HEK293 (cell line): ENCODE results near the gene UPK1A.
A peak's percentile ranks its signal among the peaks of the same experiment; 100 is the strongest.

Experiments
- BCL11B ChIP-seq: fragments of 450-650 bp; formaldehyde crosslinking; IDR thresholded peaks from 2 replicates; pipeline ENCODE4 v1.5.1; 2016; ENCODE audit warnings: low read depth, missing biosample characterization, missing genetic modification characterization
- HOXD13 ChIP-seq: sonication (generic); formaldehyde crosslinking; IDR thresholded peaks from 2 replicates; pipeline ENCODE4 v1.8.0; 2022; ENCODE audit warnings: missing genetic modification reagents, borderline replicate concordance
- IKZF3 ChIP-seq: fragments of 450-650 bp; IDR thresholded peaks from 2 replicates; pipeline ENCODE4 v1.5.0; 2018; ENCODE audit warnings: missing biosample characterization, mild to moderate bottlenecking, missing genetic modification characterization, moderate library complexity
- KLF10 ChIP-seq: fragments of 450-650 bp; IDR thresholded peaks from 2 replicates; pipeline ENCODE4 v1.5.1; 2018; ENCODE audit warnings: missing biosample characterization, mild to moderate bottlenecking, missing genetic modification characterization
- KLF7 ChIP-seq: fragments of 450-650 bp; formaldehyde crosslinking; IDR thresholded peaks from 2 replicates; pipeline ENCODE4 v1.5.1; 2016; ENCODE audit warnings: missing biosample characterization, missing genetic modification characterization, borderline replicate concordance
- MEIS1 ChIP-seq: sonication (generic); formaldehyde crosslinking; IDR thresholded peaks from 2 replicates; pipeline ENCODE4 v1.8.1; 2022; ENCODE audit warnings: missing genetic modification reagents, mild to moderate bottlenecking, borderline replicate concordance
- OSR2 ChIP-seq: fragments of 450-650 bp; formaldehyde crosslinking; IDR thresholded peaks from 2 replicates; pipeline ENCODE4 v1.5.1; 2016; ENCODE audit warnings: missing biosample characterization, missing genetic modification characterization
- PRDM1 ChIP-seq: fragments of 450-650 bp; formaldehyde crosslinking; IDR thresholded peaks from 2 replicates; pipeline ENCODE4; 2016; ENCODE audit warnings: missing biosample characterization, missing genetic modification characterization
- SP7 ChIP-seq: fragments of 450-650 bp; formaldehyde crosslinking; IDR thresholded peaks from 2 replicates; pipeline ENCODE4 v1.5.1; 2016; ENCODE audit warnings: missing biosample characterization, missing genetic modification characterization
- YY2 ChIP-seq: fragments of 450-650 bp; formaldehyde crosslinking; IDR thresholded peaks from 2 replicates; pipeline ENCODE4 v1.5.1; 2016; ENCODE audit warnings: missing biosample characterization, missing genetic modification characterization
- ZFHX2 ChIP-seq: fragments of 450-650 bp; formaldehyde crosslinking; conservative IDR thresholded peaks from 2 replicates; pipeline ENCODE4 v1.5.1; 2016; ENCODE audit warnings: missing biosample characterization, missing genetic modification characterization
- ZFP41 ChIP-seq: fragments of 450-650 bp; formaldehyde crosslinking; IDR thresholded peaks from 2 replicates; pipeline ENCODE4 v1.5.1; 2016; ENCODE audit warnings: missing biosample characterization, missing genetic modification characterization, borderline replicate concordance
- ZNF175 ChIP-seq: fragments of 450-650 bp; formaldehyde crosslinking; IDR thresholded peaks from 2 replicates; pipeline ENCODE4 v1.5.1; 2016; ENCODE audit warnings: missing biosample characterization, missing genetic modification characterization
- ZNF202 ChIP-seq: fragments of 450-650 bp; formaldehyde crosslinking; IDR thresholded peaks from 2 replicates; pipeline ENCODE4 v1.5.1; 2016; ENCODE audit warnings: missing biosample characterization, missing genetic modification characterization, borderline replicate concordance
- ZNF366 ChIP-seq: fragments of 450-650 bp; formaldehyde crosslinking; conservative IDR thresholded peaks from 2 replicates; pipeline ENCODE4 v1.5.1; 2016; ENCODE audit warnings: missing biosample characterization, missing genetic modification characterization
- ZNF48 ChIP-seq: fragments of 450-650 bp; formaldehyde crosslinking; IDR thresholded peaks from 2 replicates; pipeline ENCODE4 v1.5.1; 2016; ENCODE audit warnings: missing biosample characterization, missing genetic modification characterization
- ZNF510 ChIP-seq: fragments of 450-650 bp; formaldehyde crosslinking; IDR thresholded peaks from 2 replicates; pipeline ENCODE4 v1.5.1; 2018; ENCODE audit warnings: mild to moderate bottlenecking, missing genetic modification characterization, missing biosample characterization; ENCODE audit not compliant: insufficient replicate concordance
- ZNF555 ChIP-seq: fragments of 450-650 bp; formaldehyde crosslinking; conservative IDR thresholded peaks from 2 replicates; pipeline ENCODE4 v1.5.1; 2017; ENCODE audit warnings: missing biosample characterization, mild to moderate bottlenecking, missing genetic modification characterization, inconsistent platforms
- ZNF561 ChIP-seq: fragments of 450-650 bp; IDR thresholded peaks from 2 replicates; pipeline ENCODE4 v1.5.1; 2018; ENCODE audit warnings: missing biosample characterization, missing genetic modification characterization, borderline replicate concordance
- ZNF623 ChIP-seq: fragments of 450-650 bp; formaldehyde crosslinking; IDR thresholded peaks from 2 replicates; pipeline ENCODE4 v1.5.1; 2016; ENCODE audit warnings: missing biosample characterization, missing genetic modification characterization
- ZNF629 ChIP-seq: fragments of 450-650 bp; formaldehyde crosslinking; IDR thresholded peaks from 2 replicates; pipeline ENCODE4 v1.5.1; 2017; ENCODE audit warnings: missing biosample characterization, missing genetic modification characterization
- ZNF658 ChIP-seq: fragments of 450-650 bp; formaldehyde crosslinking; IDR thresholded peaks from 2 replicates; pipeline ENCODE4; 2016; ENCODE audit warnings: missing biosample characterization, missing genetic modification characterization
- ZNF707 ChIP-seq: fragments of 450-650 bp; formaldehyde crosslinking; IDR thresholded peaks from 2 replicates; pipeline ENCODE4 v1.5.1; 2016; ENCODE audit warnings: missing biosample characterization, missing genetic modification characterization
- ZSCAN16 ChIP-seq: fragments of 450-650 bp; formaldehyde crosslinking; IDR thresholded peaks from 2 replicates; pipeline ENCODE4 v1.5.1; 2016; ENCODE audit warnings: missing biosample characterization, missing genetic modification characterization
- TF ChIP-seq, protein P1 (sequence below): fragments of 450-650 bp; formaldehyde crosslinking; IDR thresholded peaks from 2 replicates; pipeline ENCODE4 v1.5.1; 2016; ENCODE audit warnings: missing biosample characterization, missing genetic modification characterization, borderline replicate concordance
- TF ChIP-seq, protein P2 (sequence below): fragments of 450-650 bp; formaldehyde crosslinking; IDR thresholded peaks from 2 replicates; pipeline ENCODE4 v1.5.1; 2016; ENCODE audit warnings: missing biosample characterization, missing genetic modification characterization
- TF ChIP-seq, protein P3 (sequence below): fragments of 450-650 bp; formaldehyde crosslinking; IDR thresholded peaks from 2 replicates; pipeline ENCODE4 v1.5.1; 2016; ENCODE audit warnings: missing biosample characterization, missing genetic modification characterization
- TF ChIP-seq, protein P4 (sequence below): fragments of 450-650 bp; formaldehyde crosslinking; IDR thresholded peaks from 2 replicates; pipeline ENCODE4 v1.5.1; 2016; ENCODE audit warnings: missing biosample characterization, missing genetic modification characterization

UPK1A gene

DNA sequence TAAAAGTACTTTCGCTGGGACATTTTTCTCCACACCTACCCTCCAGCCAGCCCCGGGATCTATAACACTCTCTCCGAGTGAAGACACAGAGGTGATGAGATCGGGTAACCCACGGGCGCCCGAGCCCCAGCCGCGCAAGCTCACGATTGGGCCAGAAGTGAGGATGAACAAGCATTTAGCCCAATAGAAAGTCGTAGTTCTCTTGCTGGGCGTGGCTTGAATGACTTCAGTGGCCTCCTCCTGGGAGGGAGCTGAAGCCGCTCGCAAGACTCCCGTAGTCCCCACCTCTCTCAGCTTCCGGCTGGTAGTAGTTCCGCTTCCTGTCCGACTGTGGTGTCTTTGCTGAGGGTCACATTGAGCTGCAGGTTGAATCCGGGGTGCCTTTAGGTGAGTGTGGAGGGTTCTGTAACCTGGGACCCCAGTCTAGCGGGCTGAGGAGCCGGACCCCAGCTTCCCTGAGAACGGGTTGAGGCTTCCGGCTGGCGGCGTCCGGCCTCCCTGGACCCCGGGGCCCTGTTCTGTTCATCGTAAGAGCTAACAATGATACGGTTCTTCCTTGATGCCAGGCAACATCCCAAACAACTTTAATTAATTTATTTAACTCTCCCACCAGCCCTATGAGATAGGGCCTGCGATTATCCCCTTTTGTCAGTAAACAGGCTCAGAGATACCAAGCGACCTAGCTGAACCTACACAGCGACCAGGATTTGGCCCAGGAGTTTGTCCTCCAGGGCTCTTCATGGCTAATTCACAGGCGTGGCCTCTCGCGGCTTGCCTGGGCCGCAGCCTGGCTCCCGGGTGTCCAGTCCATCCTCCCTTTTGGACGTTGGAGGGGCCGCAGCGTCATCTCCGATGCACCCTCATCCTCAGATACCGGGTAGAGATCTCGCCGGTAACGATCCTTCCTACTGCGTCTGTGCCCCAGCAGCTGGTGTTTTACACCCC, 18.0 kb upstream of the UPK1A start, which contains the start of gene COX6B1 (continued):
- TF ChIP-seq ZNF510 (tag by site-specific recombination) = no peak
- peak; percentile 63 for TF ChIP-seq ZNF629 (tag by site-specific recombination)
- no peak for TF ChIP-seq HOXD13 (CRISPR knock-in tag)
- TF ChIP-seq ZFP41 (tag by site-specific recombination) = no peak
- TF ChIP-seq KLF10 = peak; percentile 63; the same call in 1 of the 2 replicates
- TF ChIP-seq SP7 (tag by site-specific recombination) = peak; percentile 23
- TF ChIP-seq OSR2 (tag by site-specific recombination) = peak; percentile 44; the same call in 1 of the 2 replicates
- TF ChIP-seq KLF7 (tag by site-specific recombination) = no peak
- TF ChIP-seq, protein P1, sequence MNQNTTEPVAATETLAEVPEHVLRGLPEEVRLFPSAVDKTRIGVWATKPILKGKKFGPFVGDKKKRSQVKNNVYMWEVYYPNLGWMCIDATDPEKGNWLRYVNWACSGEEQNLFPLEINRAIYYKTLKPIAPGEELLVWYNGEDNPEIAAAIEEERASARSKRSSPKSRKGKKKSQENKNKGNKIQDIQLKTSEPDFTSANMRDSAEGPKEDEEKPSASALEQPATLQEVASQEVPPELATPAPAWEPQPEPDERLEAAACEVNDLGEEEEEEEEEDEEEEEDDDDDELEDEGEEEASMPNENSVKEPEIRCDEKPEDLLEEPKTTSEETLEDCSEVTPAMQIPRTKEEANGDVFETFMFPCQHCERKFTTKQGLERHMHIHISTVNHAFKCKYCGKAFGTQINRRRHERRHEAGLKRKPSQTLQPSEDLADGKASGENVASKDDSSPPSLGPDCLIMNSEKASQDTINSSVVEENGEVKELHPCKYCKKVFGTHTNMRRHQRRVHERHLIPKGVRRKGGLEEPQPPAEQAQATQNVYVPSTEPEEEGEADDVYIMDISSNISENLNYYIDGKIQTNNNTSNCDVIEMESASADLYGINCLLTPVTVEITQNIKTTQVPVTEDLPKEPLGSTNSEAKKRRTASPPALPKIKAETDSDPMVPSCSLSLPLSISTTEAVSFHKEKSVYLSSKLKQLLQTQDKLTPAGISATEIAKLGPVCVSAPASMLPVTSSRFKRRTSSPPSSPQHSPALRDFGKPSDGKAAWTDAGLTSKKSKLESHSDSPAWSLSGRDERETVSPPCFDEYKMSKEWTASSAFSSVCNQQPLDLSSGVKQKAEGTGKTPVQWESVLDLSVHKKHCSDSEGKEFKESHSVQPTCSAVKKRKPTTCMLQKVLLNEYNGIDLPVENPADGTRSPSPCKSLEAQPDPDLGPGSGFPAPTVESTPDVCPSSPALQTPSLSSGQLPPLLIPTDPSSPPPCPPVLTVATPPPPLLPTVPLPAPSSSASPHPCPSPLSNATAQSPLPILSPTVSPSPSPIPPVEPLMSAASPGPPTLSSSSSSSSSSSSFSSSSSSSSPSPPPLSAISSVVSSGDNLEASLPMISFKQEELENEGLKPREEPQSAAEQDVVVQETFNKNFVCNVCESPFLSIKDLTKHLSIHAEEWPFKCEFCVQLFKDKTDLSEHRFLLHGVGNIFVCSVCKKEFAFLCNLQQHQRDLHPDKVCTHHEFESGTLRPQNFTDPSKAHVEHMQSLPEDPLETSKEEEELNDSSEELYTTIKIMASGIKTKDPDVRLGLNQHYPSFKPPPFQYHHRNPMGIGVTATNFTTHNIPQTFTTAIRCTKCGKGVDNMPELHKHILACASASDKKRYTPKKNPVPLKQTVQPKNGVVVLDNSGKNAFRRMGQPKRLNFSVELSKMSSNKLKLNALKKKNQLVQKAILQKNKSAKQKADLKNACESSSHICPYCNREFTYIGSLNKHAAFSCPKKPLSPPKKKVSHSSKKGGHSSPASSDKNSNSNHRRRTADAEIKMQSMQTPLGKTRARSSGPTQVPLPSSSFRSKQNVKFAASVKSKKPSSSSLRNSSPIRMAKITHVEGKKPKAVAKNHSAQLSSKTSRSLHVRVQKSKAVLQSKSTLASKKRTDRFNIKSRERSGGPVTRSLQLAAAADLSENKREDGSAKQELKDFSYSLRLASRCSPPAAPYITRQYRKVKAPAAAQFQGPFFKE (tag by site-specific recombination) = no peak
- no peak for TF ChIP-seq ZFHX2
- TF ChIP-seq, protein P2, sequence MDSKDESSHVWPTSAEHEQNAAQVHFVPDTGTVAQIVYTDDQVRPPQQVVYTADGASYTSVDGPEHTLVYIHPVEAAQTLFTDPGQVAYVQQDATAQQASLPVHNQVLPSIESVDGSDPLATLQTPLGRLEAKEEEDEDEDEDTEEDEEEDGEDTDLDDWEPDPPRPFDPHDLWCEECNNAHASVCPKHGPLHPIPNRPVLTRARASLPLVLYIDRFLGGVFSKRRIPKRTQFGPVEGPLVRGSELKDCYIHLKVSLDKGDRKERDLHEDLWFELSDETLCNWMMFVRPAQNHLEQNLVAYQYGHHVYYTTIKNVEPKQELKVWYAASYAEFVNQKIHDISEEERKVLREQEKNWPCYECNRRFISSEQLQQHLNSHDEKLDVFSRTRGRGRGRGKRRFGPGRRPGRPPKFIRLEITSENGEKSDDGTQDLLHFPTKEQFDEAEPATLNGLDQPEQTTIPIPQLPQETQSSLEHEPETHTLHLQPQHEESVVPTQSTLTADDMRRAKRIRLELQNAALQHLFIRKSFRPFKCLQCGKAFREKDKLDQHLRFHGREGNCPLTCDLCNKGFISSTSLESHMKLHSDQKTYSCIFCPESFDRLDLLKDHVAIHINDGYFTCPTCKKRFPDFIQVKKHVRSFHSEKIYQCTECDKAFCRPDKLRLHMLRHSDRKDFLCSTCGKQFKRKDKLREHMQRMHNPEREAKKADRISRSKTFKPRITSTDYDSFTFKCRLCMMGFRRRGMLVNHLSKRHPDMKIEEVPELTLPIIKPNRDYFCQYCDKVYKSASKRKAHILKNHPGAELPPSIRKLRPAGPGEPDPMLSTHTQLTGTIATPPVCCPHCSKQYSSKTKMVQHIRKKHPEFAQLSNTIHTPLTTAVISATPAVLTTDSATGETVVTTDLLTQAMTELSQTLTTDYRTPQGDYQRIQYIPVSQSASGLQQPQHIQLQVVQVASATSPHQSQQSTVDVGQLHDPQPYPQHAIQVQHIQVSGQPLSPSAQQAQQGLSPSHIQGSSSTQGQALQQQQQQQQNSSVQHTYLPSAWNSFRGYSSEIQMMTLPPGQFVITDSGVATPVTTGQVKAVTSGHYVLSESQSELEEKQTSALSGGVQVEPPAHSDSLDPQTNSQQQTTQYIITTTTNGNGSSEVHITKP = peak; percentile 66; the same call in 1 of the 2 replicates
- TF ChIP-seq ZNF555 (tag by site-specific recombination) = no peak
- TF ChIP-seq ZNF623 (tag by site-specific recombination) = peak; percentile 18; the same call in 1 of the 2 replicates
- TF ChIP-seq ZSCAN16 (tag by site-specific recombination) = no peak
- no peak for TF ChIP-seq ZNF175 (tag by site-specific recombination)
- TF ChIP-seq IKZF3 (tag by site-specific recombination) = no peak
- no peak for TF ChIP-seq ZNF707 (tag by site-specific recombination)
- TF ChIP-seq MEIS1 (CRISPR knock-in tag) = no peak
- no peak for TF ChIP-seq BCL11B (tag by site-specific recombination)
- TF ChIP-seq ZNF366 (tag by site-specific recombination) = peak; percentile 58; the same call in 1 of the 2 replicates
- TF ChIP-seq ZNF48 = no peak
- no peak for TF ChIP-seq ZNF658 (tag by site-specific recombination)
- no peak for TF ChIP-seq ZNF202 (tag by site-specific recombination)
- TF ChIP-seq, protein P3, sequence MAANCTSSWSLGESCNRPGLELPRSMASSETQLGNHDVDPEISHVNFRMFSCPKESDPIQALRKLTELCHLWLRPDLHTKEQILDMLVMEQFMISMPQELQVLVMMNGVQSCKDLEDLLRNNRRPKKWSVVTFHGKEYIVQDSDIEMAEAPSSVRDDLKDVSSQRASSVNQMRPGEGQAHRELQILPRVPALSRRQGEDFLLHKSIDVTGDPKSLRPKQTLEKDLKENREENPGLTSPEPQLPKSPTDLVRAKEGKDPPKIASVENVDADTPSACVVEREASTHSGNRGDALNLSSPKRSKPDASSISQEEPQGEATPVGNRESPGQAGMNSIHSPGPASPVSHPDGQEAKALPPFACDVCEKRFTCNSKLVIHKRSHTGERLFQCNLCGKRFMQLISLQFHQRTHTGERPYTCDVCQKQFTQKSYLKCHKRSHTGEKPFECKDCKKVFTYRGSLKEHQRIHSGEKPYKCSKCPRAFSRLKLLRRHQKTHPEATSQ (tag by site-specific recombination) = peak; percentile 65
- TF ChIP-seq, protein P4, sequence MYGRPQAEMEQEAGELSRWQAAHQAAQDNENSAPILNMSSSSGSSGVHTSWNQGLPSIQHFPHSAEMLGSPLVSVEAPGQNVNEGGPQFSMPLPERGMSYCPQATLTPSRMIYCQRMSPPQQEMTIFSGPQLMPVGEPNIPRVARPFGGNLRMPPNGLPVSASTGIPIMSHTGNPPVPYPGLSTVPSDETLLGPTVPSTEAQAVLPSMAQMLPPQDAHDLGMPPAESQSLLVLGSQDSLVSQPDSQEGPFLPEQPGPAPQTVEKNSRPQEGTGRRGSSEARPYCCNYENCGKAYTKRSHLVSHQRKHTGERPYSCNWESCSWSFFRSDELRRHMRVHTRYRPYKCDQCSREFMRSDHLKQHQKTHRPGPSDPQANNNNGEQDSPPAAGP (tag by site-specific recombination) = no peak; the same call in 1 of the 2 replicates
- peak; percentile 97 for TF ChIP-seq PRDM1 (tag by site-specific recombination)
- no peak; the same call in 1 of the 2 replicates for TF ChIP-seq ZNF561 (tag by site-specific recombination)
- no peak for TF ChIP-seq YY2 (tag by site-specific recombination)
